ENCODE data around the gene PLEKHA6.

PLEKHA6 gene

DNA sequence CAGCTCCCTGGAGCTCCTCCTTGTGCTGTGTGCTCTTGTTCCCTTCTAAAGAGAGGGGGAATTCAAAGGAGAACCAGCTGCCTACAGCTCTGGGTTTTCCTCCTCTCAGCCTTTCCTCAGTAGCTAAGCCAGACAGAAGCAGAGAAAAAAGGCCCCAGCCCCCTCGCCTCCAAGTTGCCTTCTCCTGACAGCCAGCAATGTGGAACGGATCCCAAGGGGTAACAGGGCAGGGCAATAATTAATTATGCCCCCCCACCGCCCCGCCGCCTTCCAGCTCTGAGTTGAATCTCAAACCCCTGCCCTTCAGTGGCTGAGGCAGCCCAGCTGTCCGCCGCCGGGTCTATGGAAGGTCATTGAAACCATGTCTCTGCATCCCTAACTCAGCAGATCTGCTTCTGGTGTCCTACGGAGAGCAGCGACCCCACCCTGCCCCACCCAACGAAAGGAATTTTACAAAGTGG is 76.9 kb downstream of the PLEKHA6 start:
- DNase-seq: no peak

DNA sequence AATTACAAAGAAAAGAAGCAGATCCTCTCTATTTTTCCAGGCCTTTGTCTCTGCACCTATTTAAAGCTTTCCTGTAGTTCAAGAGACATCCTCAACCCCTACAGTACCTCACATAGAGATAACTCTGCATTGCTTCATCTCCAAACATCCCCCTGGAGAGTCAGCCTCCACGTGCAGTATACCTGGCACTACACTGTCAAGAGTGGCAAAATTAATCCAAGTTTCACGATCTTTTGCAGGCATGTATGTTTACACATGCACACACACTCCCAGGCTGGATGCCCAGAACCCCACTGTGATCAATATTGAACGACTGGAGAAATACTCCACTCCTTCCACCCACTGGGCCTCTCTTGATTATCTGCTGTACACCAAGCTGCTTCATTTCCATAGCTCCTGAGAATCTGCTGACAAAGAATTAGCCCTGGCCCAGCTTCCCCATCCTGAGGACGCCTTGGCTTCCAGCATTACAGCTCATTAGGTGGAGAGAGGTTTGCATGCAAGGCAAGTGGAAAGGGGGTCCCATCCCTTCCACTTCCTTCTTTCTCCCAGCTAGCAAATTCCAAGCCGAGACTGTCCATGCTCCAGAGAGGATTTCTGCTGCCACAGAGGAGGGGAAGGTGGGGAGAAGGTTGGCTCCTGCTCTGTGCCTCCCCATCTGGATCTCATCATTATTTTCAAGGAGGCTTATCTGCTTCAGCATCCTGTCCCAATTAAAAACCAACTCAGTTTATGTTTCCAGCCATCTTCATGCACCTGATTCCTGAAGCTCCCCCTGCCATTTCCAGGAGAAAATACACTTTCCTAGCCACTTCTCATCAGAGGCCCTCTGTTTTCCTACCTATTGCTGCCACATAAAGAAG is 79.4 kb downstream of the PLEKHA6 start:
- DNase-seq: no peak

DNA sequence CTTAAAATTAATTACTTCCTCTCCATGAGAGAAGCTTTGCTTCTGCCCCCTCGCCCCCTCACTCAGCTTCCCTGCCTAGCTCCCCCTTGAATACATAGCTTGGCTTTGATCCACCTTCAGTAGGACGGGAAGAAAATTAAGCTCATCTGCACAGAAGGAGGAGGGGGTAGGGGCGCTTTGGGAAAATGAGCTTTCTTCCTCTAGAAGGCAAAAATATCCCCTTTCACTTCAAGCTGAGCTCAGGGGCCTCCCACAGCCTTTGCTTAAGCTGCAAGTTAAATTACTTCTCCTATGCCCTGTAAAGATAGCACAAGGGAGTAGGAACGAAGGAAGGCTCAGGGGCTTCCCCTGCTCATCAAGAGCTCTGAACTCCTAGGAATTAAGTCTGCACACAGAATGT is 80.8 kb downstream of the PLEKHA6 start:
- no peak for DNase-seq

DNA sequence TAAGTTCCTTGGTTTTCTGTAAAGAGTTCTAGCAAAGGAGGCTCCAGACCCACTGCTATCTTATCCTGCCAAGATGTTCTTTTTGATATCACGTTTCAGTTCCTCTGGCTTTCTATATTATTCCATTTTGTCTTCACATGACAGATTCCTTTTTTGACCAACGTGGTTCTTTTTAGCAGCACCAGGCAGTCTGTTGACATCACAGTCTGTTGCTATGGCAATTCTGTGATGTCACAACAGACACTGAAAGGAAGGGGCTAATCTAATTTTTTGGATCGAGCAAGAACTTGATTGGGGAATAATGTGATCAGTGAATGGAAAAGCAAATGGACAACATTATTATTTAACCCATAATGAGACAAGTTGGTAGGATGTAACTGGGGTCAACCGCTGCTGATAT is 81.5 kb downstream of the PLEKHA6 start:
- DNase-seq: no peak

DNA sequence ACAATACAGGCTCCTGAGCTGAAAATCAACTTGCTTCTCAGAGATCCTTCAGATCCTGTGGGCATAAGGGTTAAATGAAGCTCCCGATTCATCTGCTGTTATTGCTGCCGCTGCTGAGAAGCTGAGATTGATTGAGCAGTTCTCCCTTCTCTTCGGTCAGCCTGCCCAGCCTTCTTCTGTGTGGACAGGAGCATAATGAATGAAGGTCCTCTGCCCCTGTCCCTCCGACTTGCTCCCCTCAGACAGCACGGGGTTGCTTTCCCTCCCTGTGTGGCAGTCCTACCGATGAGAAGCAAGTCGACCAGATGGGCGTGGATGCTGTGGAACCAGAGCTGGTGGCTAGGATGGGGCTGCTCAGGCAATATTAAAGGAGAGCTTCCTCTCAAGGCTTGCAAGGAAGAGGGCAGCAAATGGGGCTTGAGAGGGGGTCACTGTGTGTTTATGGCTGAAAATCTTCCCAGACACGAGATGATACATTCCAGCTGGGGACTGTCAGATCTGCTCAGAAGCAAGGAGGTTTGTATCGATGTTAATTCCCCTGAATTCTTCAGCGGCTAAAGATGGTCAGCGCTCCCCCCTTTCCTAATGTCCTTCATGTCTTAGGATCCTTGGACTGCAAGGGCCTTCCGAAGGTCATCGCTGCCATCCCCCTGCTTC is 82.0 kb downstream of the PLEKHA6 start:
- DNase-seq: no peak

DNA sequence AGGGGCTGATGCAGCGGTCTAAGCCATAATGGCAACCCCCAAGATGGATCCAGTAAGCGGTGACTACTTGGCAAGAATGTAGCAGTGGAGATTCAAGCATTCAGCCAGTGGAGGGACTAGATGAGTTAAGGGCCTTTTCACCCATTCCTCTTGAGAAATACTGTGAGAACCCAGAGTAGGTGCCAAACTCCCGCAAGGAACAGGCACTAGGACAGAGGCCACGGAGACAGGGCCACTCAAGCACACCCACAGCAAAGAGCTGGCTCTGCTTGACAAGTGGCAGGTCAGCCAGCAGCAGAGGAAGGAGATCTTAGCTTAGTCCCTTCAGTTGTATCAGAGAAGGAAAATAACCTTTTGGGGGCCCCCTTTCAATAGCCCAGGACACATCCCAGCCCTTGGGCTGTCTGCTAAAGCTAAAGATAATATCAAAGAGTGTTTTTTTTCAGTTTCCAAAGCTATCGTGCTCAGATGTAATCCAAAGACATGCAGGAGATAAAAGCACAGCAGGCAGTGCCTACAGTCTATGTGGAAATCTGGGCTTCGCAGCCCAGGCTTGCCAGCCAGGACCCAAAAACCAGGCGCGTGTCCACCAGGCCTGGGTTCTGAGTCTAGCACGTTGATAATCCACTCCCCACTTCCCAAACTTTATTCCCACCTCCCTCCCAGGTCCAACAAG is 83.9 kb downstream of the PLEKHA6 start:
- no peak for DNase-seq

DNA sequence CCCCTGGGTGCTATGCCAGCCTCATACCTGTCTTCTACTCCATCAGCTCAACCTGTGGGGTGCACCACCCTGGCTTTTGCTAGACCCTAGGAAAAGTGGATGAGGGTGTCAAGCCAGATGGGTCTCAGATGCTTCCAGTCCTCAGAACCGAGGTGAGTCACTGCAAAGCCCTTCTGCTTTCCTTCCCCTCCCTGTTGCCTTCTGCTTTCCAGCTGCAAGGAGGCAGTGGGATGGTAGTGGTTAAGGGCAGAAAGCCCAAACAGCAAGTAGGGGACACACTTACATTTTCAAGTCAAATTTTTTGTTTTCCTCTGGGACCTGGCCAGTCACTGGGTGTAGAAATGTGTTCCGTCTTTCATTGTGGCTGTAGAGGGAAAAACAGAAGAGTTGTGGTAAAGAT is 85.3 kb downstream of the PLEKHA6 start:
- no peak for DNase-seq

DNA sequence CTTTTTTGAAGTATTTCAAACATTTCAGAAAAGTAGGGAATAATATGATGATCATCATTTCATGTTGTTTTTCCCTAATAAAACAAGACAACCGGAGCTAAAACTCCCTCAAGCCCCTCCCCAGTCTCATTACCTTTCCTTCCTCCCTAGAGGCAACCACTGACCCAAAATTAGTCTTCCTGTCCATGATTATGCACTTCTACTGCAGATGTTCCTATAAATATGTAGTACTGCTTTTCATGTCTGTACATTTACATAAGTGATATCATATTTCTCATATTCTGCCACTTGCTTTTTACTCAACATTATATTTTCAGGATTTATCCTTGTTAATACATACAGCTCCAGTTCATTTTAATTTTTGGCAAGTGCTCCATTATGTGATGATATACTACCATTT is 87.2 kb downstream of the PLEKHA6 start:
- DNase-seq: no peak

DNA sequence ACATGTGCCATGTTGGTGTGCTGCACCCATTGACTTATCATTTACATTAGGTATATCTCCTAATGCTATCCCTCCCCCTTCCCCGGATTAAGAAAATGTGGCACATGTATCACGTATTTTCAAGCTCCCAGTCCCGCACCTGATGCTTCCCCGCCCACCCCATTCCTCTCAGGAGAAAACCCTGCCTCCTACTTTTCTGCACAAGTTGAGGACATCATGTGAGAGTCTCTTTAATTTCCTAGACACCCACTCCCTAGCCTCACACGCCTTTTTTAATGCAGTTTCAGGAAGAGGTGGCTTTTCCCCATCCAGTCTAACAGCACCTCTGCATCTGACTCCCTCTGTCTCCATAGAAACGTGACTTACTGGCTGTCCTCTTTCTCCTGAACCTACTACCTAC is 87.8 kb downstream of the PLEKHA6 start:
- no peak for DNase-seq

DNA sequence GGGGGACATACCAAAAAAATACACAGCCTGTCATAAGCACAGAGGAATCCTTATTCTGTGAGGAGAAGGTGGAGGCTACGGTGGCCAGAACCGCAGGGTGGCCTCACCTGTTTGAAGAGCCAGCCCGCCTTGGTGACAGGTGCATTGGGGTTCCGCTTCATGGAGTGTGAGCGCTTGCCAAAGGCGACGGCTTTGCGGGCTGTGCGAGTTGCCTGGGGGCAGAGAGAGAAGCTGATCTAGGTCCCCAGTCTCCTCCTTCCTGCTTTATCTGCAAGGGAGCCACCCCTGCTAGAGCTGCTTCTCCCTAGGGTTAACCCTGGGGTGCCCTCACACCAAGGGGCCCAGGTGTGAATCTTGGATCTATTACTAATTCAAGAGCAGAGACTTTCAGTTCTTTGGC is 91.6 kb downstream of the PLEKHA6 start:
- no peak for DNase-seq

DNA sequence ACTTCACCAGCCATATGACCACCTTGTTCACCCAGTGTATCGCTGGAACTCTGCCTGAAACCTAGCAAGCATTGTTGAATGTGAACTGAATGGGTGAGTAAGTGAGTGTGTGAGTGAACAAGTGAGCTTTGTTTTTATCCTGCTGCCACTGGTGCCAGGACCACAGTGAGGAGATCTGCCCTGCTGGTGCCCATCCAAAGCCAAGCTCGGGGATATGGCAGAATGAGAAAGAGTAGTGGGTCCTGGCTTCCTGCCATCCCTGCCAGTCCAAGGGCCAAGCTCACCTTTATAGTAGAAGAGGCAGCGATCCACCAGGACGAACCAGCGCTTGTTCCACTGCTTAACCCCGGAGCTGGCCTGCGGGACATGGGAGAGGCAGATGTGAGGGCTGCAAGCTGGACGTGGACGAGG is 92.5 kb downstream of the PLEKHA6 start:
- DNase-seq: no peak

DNA sequence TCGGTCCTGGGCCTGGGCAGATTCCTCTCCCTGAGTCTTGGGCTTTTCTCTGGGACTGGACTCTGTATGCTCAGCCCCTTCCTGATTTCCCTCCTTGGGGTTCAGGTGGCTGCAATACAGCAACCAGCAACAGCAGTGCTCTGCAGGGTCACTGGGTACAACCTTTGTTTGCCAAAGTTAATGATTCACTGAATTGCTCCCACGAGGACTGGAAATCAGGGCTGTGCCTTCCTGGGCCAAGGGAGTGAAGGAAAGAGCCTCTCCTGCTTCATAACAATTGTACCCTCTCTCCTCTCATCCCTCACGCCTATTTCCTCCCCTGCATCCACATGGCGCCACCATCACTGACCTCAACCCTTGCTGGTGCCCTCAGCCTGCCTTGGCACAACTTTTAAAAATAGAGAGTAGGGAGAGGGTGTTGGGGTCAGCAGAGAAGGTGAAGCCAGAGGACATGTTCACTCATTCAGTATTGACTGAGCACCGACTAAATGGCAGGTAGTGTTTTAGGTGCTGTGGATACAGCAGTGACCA is 93.2 kb downstream of the PLEKHA6 start:
- DNase-seq: no peak

DNA sequence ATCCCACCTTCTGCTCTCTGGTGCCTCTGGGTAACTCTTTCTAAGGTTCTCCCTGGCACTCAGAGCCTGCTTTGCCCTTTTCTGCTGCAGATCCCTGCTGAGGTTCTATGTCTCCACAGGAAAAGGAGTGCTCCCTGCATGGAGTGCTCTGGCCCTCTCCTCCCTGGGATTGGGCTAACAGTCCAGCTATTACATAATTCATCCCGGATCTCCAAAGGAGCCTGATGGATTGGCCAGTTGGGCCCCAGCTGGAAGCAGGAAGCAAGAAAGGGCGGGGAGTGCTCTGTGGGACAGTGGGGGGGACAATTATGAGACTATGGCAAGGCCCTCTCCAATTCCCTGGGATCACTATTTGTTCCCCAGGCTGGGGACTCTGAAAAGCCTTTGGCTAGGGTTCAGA is 94.1 kb downstream of the PLEKHA6 start:
- DNase-seq: no peak

DNA sequence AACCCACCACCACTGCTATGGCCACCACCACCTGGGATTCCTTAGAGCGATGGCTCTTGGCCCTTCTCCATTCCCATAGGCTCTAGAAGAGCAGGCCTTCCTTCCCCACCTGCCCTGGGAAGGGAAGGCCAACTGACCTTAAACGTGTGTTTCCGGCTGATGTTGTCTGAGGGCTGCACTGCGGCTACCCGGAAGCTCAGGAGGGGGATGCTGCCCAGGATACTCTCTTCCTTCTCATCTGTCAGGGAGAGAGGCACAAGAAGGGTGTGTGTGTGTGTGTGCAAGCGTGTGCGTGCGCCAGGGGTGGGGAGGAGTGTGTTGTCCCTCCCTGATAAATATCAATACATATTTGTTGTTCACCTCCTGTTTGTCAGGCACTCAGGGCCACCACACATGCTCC is 94.9 kb downstream of the PLEKHA6 start:
- DNase-seq: no peak

DNA sequence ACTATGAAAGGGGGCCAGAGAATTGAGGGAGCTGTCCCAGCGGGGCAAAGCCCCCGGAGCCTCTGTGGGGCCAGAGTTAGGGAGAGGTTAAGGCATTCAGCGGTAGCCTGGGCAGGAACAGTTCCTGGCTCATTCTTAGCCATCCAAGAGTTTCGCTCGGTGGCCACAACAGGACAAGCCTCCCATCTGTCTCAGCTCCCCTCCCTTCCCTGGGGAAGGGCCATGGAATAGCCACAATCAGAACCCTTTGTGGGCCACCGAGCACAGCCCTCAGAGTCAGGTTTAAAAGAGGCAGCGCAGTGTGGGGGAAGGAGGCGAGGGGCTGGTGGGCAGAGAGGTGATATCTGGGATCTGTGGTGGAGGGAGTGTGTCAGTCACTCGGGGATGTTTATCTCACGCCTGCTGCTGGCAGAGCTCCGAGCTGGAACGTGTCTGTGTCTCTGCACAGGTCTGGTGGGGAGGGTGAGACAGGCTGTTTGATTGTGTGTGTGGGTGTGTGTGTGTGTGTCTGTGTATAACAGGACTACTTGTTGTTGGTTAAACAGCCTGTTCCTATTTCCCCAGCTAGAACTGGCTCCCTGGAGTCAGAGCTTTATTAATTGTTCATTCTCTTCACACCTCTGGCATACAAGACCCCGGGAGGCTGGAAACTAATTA is 96.3 kb downstream of the PLEKHA6 start:
- DNase-seq: no peak

DNA sequence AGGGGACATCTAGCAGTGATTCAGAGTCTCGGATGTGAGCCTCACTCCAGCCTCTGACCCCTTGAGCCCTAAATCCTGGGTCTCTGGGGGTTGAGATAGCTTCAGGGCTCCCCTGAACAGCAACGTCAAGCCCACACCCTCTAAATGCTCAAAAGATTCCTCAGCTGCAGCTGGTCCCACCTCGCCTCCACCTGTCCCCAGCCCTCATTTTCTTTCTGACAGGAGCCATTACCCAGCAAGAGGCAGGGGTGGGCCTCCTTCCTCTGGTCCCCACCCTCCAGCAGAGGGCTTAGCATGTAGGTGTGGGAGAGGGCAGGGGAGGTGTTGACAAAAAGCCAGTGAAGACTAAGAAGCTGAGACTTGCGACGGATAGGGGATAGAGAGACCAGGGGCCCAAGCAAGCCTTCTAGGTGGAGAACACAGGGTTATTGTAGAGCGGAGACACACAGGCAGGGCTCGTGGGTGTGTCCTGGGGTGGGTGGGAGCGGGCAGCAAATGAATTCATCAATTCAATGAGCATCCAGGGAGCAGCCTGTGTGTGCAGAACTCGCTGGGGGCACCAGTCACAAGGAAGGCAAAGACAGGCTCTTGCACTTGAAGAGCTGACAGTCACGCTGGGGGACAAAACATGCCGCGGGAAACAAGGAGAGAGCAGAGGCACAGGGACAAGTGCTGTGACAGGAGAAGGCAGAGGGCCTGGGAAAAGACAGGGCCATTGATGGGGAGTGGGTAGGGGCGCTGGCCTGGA is 97.0 kb downstream of the PLEKHA6 start:
- DNase-seq: no peak

DNA sequence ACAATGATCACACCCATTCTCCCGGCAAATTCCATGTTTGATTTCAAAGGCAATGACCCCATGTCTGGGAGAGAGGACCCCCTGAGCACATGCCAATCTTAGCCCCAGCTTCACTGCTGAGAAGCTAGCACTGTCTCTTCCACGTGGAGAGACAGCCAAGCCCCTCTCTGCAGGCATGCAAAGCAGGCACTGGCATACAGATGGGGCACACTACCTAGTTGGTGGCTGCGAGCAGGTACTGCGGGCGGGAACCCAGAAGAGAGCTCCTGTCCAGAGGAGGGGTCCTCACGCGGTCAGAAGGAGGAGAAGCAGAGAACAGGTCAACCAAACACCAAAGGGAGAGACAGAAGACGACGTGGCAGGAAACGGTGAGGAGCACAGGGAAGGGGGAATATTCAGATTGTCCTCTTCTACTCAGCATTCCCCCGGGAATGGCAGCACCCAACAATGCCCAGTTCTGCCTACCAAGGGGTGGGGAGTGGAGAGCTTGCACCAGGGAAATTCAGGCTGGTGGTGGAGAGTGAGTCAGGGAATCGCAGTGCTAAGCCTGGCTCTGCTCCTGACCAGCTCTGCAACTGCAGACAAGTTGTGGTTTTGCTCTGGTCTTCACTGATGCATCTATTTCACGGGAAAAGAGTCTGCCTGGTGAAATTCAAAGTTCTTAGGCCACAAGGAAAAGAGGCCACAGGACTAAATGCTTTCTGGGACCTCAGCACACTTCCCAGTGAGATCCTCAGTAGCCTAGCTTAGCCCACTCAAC is 97.8 kb downstream of the PLEKHA6 start:
- no peak for DNase-seq

DNA sequence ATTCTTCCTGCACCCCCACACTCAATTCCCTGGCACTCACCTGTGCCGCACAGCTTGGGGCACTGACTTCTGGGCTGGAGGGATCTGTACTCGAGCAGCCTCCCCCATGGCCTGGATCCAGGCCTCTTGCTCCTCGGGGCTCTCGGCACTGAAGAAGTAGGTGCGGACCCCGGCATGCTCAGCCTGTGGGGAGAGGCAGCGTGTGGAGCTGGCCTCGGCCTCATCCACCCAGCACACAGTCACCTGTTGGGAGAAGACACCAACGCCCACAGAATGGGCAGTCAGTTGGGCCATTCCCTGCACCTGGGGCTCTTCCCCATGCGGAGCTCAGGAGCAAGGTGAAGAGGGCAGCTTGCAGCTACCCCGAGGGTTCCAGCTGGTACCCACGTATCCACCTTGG is 98.5 kb downstream of the PLEKHA6 start:
- DNase-seq: no peak

DNA sequence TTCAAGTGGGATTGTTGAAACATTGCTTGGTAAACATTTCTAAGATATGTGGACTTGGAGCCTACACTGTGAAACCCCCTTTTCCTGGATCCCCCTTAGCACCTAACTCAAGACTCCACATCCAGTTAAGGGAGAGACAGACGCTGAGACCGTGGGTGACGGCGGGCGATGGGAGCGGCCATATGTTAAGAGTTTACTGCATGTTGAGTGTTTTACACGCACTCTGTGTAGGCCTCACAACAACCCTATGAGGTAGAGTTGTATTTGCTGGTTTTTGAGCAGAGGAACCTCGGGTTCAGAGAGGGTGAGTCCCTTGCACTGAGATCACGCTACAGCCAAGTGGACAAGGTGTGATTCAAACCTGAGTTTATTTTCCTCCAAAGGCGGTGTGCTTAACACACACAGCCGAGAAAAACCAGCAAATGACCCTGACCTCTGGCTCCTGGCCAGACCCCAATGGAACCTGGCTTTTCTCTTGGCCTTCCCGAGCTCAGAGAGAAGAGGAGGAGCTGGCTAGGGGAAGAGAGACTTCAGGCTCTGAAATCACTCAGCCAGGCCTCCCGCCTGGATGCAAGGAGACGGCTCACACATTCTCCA is 99.0 kb downstream of the PLEKHA6 start:
- DNase-seq: no peak

DNA sequence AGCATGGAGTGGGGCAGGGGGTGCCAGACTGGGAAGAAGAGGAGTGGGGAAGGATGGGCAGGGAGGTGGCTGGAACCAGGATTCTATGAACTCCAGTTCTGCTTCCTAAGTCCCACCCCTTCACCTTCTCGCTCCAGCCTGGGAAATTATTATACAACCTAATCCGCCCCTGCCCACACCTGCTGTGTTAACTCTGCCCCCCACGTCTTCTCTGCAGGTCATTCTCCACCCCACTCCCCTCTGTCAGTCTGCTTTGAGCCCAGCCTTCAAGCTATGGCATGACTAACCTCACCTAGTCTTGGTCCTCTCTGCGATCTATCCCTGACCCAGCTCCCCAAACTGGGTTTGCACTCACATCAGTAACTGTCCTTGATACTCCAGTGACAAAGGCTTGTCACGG is 99.9 kb downstream of the PLEKHA6 start:
- DNase-seq: no peak

DNA sequence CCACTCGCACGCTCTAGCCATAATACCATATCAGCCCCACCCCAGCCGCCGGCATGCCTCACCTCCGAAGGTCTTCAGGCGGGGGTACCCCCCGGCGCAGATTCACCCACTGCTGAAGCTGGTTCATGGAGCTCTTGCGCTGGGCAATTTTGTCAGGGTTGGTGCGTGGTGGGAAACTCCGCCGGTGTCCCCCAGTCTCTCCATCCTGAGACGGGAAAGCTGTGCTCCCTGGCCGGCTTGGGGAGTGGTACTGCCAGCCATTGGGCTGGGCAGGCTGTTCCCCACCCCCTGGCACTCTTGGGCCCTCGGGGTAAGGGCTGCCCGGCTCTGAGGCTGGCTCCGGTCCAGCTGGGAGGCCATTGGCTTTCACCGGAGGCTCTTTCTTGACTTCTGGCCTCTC is 100.5 kb downstream of the PLEKHA6 start:
- DNase-seq: no peak

All from CD4-positive, alpha-beta T cell treated with Interleukin-10 for 1 hour (primary cell).